Neural progenitor cell (in vitro differentiated cells): ENCODE results near the gene MAP1LC3B2. TPM values are rescaled to one million over a fixed set of nuclear protein-coding genes. Genes with fewer than 3 reads are reported as not detected.

Experiments
- DNase-seq: peaks from one replicate; pipeline ENCODE4 v3.0.0-alpha.2; 2016; ENCODE audit warnings: low spot score
- H2AFZ ChIP-seq: fragments of 200-600 bp; sonication (generic); replicated peaks from 2 replicates; pipeline ENCODE4 v1.6.1; 2016; ENCODE audit warnings: antibody characterized with exemption
- H3F3A ChIP-seq: fragments of 200-600 bp; sonication (generic); 2 replicates; pipeline ENCODE4 v1.6.1; 2016; ENCODE audit warnings: antibody characterized with exemption, low read depth
- H3K27ac ChIP-seq: fragments of 200-600 bp; sonication (generic); 2 replicates; pipeline ENCODE4 v1.5.1; 2016; ENCODE audit warnings: mild to moderate bottlenecking
- H3K27me3 ChIP-seq: fragments of 200-600 bp; sonication (generic); 2 replicates; pipeline ENCODE4 v1.6.1; 2016; ENCODE audit warnings: mild to moderate bottlenecking, moderate library complexity
- H3K36me3 ChIP-seq: fragments of 200-600 bp; sonication (generic); 2 replicates; pipeline ENCODE4 v1.5.1; 2016
- H3K4me1 ChIP-seq: fragments of 200-600 bp; sonication (generic); 2 replicates; pipeline ENCODE4 v1.6.1; 2016; ENCODE audit warnings: mixed run types
- H3K4me2 ChIP-seq: fragments of 200-600 bp; sonication (generic); 2 replicates; pipeline ENCODE4 v1.6.1; 2016
- H3K4me3 ChIP-seq: fragments of 200-600 bp; sonication (generic); 2 replicates; pipeline ENCODE4 v1.5.1; 2016
- H3K79me2 ChIP-seq: fragments of 200-600 bp; sonication (generic); 2 replicates; pipeline ENCODE4 v1.6.1; 2016; ENCODE audit warnings: low read depth
- H3K9ac ChIP-seq: fragments of 200-600 bp; sonication (generic); 2 replicates; pipeline ENCODE4 v1.6.1; 2016
- H3K9me3 ChIP-seq: fragments of 200-600 bp; sonication (generic); 2 replicates; pipeline ENCODE4 v1.5.1; 2016; ENCODE audit warnings: low read depth
- H4K20me1 ChIP-seq: fragments of 200-600 bp; sonication (generic); 2 replicates; pipeline ENCODE4 v1.6.1; 2016; ENCODE audit warnings: low read depth
- H3K27ac Mint-ChIP-seq: 3 replicates; pipeline ENCODE4 v1.8.0; 2021; ENCODE audit warnings: mixed read lengths
- H3K27me3 Mint-ChIP-seq: 2 replicates; pipeline ENCODE4 v1.8.0; 2022; ENCODE audit warnings: low read depth, mild to moderate bottlenecking, inconsistent platforms, moderate library complexity, mixed read lengths; ENCODE audit not compliant: insufficient read depth
- H3K36me3 Mint-ChIP-seq: 3 replicates; pipeline ENCODE4 v1.8.0; 2021; ENCODE audit warnings: mixed read lengths
- H3K4me1 Mint-ChIP-seq: 3 replicates; pipeline ENCODE4 v1.8.0; 2021; ENCODE audit warnings: mixed read lengths
- H3K4me3 Mint-ChIP-seq: 3 replicates; pipeline ENCODE4 v1.8.0; 2021; ENCODE audit warnings: mild to moderate bottlenecking, moderate library complexity, mixed read lengths
- H3K9me3 Mint-ChIP-seq: 3 replicates; pipeline ENCODE4 v1.8.0; 2020; ENCODE audit warnings: mixed read lengths
- CTCF ChIP-seq: fragments of 200-600 bp; sonication (generic); IDR thresholded peaks from 2 replicates; pipeline ENCODE4 v1.5.1; 2017; ENCODE audit warnings: antibody characterized with exemption, mild to moderate bottlenecking
- EZH2 ChIP-seq: fragments of 200-600 bp; sonication (generic); IDR thresholded peaks from 2 replicates; pipeline ENCODE4 v1.6.1; 2017; ENCODE audit warnings: antibody characterized with exemption, mild to moderate bottlenecking, moderate library complexity
- EZH2phosphoT487 ChIP-seq: fragments of 200-600 bp; sonication (generic); IDR thresholded peaks from 2 replicates; pipeline ENCODE4 v1.6.1; 2017; ENCODE audit warnings: antibody characterized with exemption
- total RNA-seq: library from RNA; depleted of rRNA; stranded (reverse); fragments of >200 nt; gene quantifications from 2 replicates; pipeline ENCODE4 v1.2.3, GENCODE V29; 2015; ENCODE audit warnings: low replicate concordance

Gene MAP1LC3B2
- total RNA-seq, 1 donor from 2014 or later: 0.39 TPM

- no peak for DNase-seq
- Histone ChIP-seq H3K9ac (no peak overlapping the region), H3F3A (peaks cover 8% of the 10 kb centered on the region), H3K9me3 (no peaks in the 10 kb centered on the region), H3K4me3 (peak overlapping the region; percentile 64), H3K36me3 (no peaks in the 10 kb centered on the region), H3K4me2 (peak overlapping the region; percentile 88), H3K27me3 (no peaks in the 10 kb centered on the region), H3K27ac (no peak overlapping the region), H3K4me1 (peaks cover 11% of the 10 kb centered on the region), H3K79me2 (no peaks in the 10 kb centered on the region), H4K20me1 (no peaks in the 10 kb centered on the region), H2AFZ (peak overlapping the region; percentile 47)
- H3K36me3 Mint-ChIP-seq: no peaks in the 10 kb centered on the region
- peaks cover 2% of the 10 kb centered on the region for H3K27me3 Mint-ChIP-seq
- TF ChIP-seq EZH2 (no peak), CTCF (no peak), EZH2phosphoT487 (no peak)
- H3K4me3 Mint-ChIP-seq: peak overlapping the region; percentile 97
- peaks cover 56% of the 10 kb centered on the region for H3K4me1 Mint-ChIP-seq
- no peaks in the 10 kb centered on the region for H3K9me3 Mint-ChIP-seq
- peak overlapping the region; percentile 76 for H3K27ac Mint-ChIP-seq
Observed at GRCh38 chr12:116532986-116533342, 26.2 kb upstream of the MAP1LC3B2 start.

GRCh38 chr12:116533343-116534251 lies 25.6 kb upstream of the MAP1LC3B2 start:
- Histone ChIP-seq H3K4me1 (peaks cover 10% of the 10 kb centered on the region), H3K27me3 (no peaks in the 10 kb centered on the region), H4K20me1 (no peaks in the 10 kb centered on the region), H3F3A (peaks cover 8% of the 10 kb centered on the region), H3K9ac (no peak overlapping the region), H3K9me3 (no peaks in the 10 kb centered on the region), H3K4me2 (peak overlapping the region; percentile 88), H3K79me2 (no peaks in the 10 kb centered on the region), H3K27ac (no peak overlapping the region), H3K4me3 (peak overlapping the region; percentile 64), H3K36me3 (no peaks in the 10 kb centered on the region), H2AFZ (peak overlapping the region; percentile 6)
- Mint-ChIP-seq H3K27me3 (peaks cover 2% of the 10 kb centered on the region), H3K9me3 (no peaks in the 10 kb centered on the region), H3K27ac (no peak overlapping the region), H3K4me3 (peak overlapping the region; percentile 97), H3K4me1 (peaks cover 56% of the 10 kb centered on the region), H3K36me3 (no peaks in the 10 kb centered on the region)
- DNase-seq: peak; percentile 95
- no peak for TF ChIP-seq EZH2phosphoT487
- TF ChIP-seq CTCF: no peak
- TF ChIP-seq EZH2: no peak

GRCh38 chr12:116534311-116535121 lies 24.7 kb upstream of the MAP1LC3B2 start:
- H3K36me3 Mint-ChIP-seq: no peaks in the 10 kb centered on the region
- DNase-seq: peak; percentile 36
- H3K9ac ChIP-seq: no peak overlapping the region
- peaks cover 18% of the 10 kb centered on the region for H3F3A ChIP-seq
- peaks cover under 1% of the 10 kb centered on the region for H3K27me3 Mint-ChIP-seq
- H3K4me1 ChIP-seq: peaks cover 19% of the 10 kb centered on the region
- peaks cover 7% of the 10 kb centered on the region for H4K20me1 ChIP-seq
- H3K4me3 ChIP-seq: peak overlapping the region; percentile 64
- H3K4me2 ChIP-seq: peak overlapping the region; percentile 88
- no peaks in the 10 kb centered on the region for H3K27me3 ChIP-seq
- TF ChIP-seq CTCF (no peak), EZH2phosphoT487 (no peak), EZH2 (no peak)
- peak overlapping the region; percentile 6 for H2AFZ ChIP-seq
- peaks cover 59% of the 10 kb centered on the region for H3K4me1 Mint-ChIP-seq
- H3K9me3 Mint-ChIP-seq: no peaks in the 10 kb centered on the region
- H3K27ac ChIP-seq: no peak overlapping the region
- no peak overlapping the region for H3K27ac Mint-ChIP-seq
- H3K4me3 Mint-ChIP-seq: peak overlapping the region; percentile 97
- H3K9me3 ChIP-seq: no peaks in the 10 kb centered on the region
- no peaks in the 10 kb centered on the region for H3K79me2 ChIP-seq
- no peaks in the 10 kb centered on the region for H3K36me3 ChIP-seq
